ENCODE results near the gene GALNTL6. TPM values are rescaled to one million over a fixed set of nuclear protein-coding genes. Genes with fewer than 3 reads are reported as not detected.

Gene GALNTL6
- total RNA-seq, 1 donor from 2014 or later = not detected

DNA sequence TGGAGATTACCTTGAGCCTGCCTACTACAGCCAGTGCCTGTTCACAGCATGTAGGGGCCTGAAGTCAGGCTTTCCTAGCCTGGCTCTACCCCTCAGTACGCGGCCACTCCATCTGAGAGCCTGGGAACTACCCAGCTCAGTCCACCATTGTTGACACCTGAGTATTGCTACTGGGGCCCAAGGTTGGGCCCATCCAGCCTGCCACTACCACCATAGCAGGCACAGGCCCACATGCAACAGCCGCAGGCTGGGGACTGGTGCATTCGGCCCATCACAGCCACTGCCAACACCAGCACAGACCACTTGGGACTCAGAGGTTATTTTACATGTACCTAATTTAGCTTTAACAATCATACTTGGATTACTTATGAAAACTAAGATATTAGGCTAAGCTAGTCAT is 314.0 kb downstream of the GALNTL6 start:
- Mint-ChIP-seq H3K4me1 (no peaks in the 10 kb centered on the region), H3K4me3 (no peak overlapping the region), H3K27ac (no peak overlapping the region), H3K9me3 (no peaks in the 10 kb centered on the region), H3K36me3 (ENCODE audit: low read depth) (no peaks in the 10 kb centered on the region), H3K27me3 (no peaks in the 10 kb centered on the region)
- DNase-seq = no peak
- intact Hi-C loops (cut with micrococcal nuclease) = no loop called here

DNA sequence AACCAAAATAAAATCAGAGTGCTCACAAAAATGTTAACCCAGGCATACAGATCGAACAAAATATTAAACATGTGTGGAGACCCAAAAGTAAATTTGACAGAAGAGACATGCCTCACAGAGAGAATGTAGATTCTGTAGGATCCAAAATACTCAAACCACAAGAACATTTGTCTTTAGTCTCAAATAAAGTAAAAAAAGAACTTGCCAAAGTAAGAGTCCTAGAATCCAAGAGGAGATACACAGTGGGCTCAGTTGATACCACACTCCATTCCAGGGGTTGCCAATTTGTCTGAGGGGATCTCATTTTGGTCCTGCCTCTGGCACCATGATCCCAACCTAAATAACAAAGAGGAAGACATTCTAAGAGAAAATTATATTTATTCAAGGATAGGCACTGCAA is 316.4 kb downstream of the GALNTL6 start:
- Mint-ChIP-seq H3K27ac (no peak overlapping the region), H3K9me3 (no peaks in the 10 kb centered on the region), H3K4me1 (no peaks in the 10 kb centered on the region), H3K36me3 (ENCODE audit: low read depth) (no peaks in the 10 kb centered on the region), H3K4me3 (no peak overlapping the region), H3K27me3 (no peaks in the 10 kb centered on the region)
- intact Hi-C loops (cut with micrococcal nuclease) = no loop called here
- no peak for DNase-seq

DNA sequence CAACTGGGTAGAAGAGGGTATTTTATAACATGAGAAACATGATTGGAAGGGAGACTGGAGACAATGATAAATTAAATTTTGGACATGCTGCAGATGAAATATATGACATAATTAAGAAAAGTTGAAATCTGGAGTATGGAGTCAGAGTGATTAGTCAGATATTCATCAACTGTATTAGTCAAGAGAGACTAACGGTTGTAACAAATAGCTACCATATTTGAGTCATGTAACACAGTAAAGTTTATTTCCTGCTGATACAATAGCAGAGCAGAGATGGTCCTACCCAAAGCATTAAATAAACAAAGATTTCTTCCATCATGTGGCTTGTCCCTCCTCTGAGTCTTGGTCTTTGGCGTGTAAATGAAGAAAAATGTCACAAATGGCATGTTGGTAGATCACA is 321.3 kb downstream of the GALNTL6 start:
- Mint-ChIP-seq H3K4me3 (no peak overlapping the region), H3K36me3 (ENCODE audit: low read depth) (no peaks in the 10 kb centered on the region), H3K4me1 (no peaks in the 10 kb centered on the region), H3K27ac (no peak overlapping the region), H3K9me3 (no peaks in the 10 kb centered on the region), H3K27me3 (no peaks in the 10 kb centered on the region)
- DNase-seq = no peak
- intact Hi-C loops (cut with micrococcal nuclease) = no loop called here

DNA sequence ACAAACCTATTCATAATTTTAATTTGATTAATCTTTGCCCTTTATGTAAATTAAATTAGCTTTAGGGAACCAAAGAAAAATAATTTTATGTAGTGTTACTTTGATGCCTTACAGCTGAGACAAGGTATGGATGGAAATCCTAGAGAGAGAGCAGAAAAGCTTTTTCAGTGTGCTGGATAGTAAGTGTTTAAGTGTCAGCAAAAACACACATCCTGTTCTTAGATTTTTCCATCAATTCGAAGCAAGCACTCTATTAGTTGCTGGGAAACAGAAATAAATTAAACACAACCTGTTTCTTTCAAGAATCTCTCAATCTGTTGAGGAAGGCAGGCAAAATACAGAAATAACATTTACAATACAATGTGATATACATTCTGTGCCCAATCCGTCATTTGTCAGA is 327.8 kb downstream of the GALNTL6 start:
- Mint-ChIP-seq H3K9me3 (no peaks in the 10 kb centered on the region), H3K27ac (no peak overlapping the region), H3K27me3 (no peaks in the 10 kb centered on the region), H3K4me1 (no peaks in the 10 kb centered on the region), H3K36me3 (ENCODE audit: low read depth) (no peaks in the 10 kb centered on the region), H3K4me3 (no peak overlapping the region)
- DNase-seq = no peak
- intact Hi-C loops (cut with micrococcal nuclease) = no loop called here

DNA sequence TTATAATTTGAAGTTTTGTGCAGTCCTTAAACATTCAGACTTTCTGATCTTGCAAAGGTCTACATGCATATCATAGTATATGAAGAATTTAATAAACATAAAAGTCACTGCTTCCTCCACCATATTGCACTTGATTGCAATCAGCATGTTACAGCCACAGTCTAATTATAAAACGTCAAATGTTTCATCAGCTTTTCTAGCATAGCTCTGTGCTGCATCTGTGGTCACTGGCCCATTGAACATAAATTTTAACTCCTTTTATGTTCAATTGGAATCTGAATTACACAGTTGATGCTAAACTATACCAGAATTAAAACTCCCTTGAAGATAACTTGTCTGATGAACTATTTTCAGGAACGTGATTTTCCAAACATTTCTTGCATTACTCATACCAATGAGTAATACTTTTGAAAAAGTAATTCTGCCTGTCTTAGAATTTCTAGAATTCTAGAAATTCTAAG is 329.1 kb downstream of the GALNTL6 start:
- DNase-seq = no peak
- no peak overlapping the region for H3K4me3 Mint-ChIP-seq
- no peaks in the 10 kb centered on the region for H3K27me3 Mint-ChIP-seq
- H3K27ac Mint-ChIP-seq = no peak overlapping the region
- H3K9me3 Mint-ChIP-seq = no peaks in the 10 kb centered on the region
- intact Hi-C loops (cut with micrococcal nuclease) = no loop called here
- no peaks in the 10 kb centered on the region for H3K36me3 Mint-ChIP-seq (ENCODE audit: low read depth)
- no peaks in the 10 kb centered on the region for H3K4me1 Mint-ChIP-seq

DNA sequence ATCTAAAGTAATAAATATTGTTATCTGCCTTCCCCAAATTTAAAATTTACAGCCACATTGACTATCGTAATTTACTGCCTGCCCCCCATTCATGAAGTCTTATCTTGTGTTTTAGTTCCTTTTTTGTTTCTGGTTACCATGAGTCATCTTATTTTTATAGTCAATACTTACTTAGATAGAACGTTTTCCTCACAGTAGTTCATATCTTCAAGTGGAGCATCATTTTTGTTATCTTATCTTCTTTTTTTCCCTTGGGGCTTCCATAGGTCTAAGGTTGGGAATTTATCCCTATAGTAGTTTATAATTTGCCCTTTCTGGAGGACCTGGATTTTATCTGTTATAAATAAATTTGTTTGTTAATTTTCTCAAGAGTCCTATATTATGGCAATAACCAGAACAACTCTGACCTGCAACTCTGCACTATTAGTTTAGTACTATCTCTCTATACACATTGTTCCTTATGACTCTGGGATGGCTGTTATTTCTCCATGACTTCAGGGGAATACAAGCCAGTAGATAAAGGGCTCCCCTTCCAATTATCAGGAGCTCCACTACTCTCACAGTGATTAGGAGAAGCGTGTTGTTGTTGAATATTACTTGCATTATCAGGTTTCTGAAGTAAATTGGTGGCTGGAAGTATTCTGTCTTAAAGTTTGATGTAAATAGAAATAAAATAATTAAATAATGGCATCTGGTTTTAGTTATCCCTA is 330.6 kb downstream of the GALNTL6 start:
- no peaks in the 10 kb centered on the region for H3K27me3 Mint-ChIP-seq
- H3K36me3 Mint-ChIP-seq (ENCODE audit: low read depth) = no peaks in the 10 kb centered on the region
- H3K4me3 Mint-ChIP-seq = no peak overlapping the region
- DNase-seq = no peak
- no peaks in the 10 kb centered on the region for H3K4me1 Mint-ChIP-seq
- H3K27ac Mint-ChIP-seq = no peak overlapping the region
- H3K9me3 Mint-ChIP-seq = no peaks in the 10 kb centered on the region
- intact Hi-C loops (cut with micrococcal nuclease) = no loop called here

DNA sequence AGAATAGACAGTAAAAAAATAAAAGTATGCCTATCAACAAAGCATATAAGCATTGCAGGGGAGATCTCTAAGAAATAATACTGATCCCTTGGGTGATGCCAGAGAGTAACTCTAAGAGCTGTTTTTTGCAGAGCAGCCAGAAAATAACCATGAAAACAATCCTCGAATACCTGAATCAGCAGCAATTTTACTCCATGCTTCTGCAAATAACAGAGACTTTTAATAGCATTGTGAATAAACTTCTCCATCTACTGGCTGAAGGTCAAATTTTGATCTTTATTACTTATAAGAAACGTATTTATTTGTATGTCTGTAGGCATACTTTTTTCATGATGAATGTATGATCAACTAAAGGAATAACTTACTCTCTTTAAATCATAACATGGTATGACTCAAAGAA is 334.5 kb downstream of the GALNTL6 start:
- no peaks in the 10 kb centered on the region for H3K36me3 Mint-ChIP-seq (ENCODE audit: low read depth)
- intact Hi-C loops (cut with micrococcal nuclease) = no loop called here
- H3K4me3 Mint-ChIP-seq = no peak overlapping the region
- no peaks in the 10 kb centered on the region for H3K4me1 Mint-ChIP-seq
- no peak for DNase-seq
- H3K9me3 Mint-ChIP-seq = no peaks in the 10 kb centered on the region
- H3K27ac Mint-ChIP-seq = no peak overlapping the region
- H3K27me3 Mint-ChIP-seq = no peaks in the 10 kb centered on the region

DNA sequence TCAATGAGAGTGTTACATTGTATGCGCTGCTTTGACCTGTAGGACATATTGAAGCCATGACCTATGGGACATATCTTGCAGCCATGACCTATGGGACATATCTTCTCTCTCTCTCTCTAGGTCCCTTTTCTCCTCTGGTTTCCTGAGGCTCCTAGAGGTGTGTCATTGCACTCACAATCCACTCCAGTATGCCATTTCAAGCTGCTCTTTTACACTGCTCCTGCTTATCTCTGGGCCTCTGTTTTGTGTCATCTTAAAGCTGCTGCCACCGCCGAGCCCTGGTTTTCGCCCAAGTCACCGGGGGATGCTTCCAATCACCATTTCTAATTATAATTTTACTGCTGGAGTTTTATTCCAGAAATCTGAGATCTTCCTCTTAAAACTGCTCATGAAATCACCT is 336.1 kb downstream of the GALNTL6 start:
- intact Hi-C loops (cut with micrococcal nuclease) = no loop called here
- DNase-seq = no peak
- no peaks in the 10 kb centered on the region for H3K9me3 Mint-ChIP-seq
- no peak overlapping the region for H3K4me3 Mint-ChIP-seq
- H3K4me1 Mint-ChIP-seq = no peaks in the 10 kb centered on the region
- H3K27ac Mint-ChIP-seq = no peak overlapping the region
- no peaks in the 10 kb centered on the region for H3K36me3 Mint-ChIP-seq (ENCODE audit: low read depth)
- no peaks in the 10 kb centered on the region for H3K27me3 Mint-ChIP-seq

DNA sequence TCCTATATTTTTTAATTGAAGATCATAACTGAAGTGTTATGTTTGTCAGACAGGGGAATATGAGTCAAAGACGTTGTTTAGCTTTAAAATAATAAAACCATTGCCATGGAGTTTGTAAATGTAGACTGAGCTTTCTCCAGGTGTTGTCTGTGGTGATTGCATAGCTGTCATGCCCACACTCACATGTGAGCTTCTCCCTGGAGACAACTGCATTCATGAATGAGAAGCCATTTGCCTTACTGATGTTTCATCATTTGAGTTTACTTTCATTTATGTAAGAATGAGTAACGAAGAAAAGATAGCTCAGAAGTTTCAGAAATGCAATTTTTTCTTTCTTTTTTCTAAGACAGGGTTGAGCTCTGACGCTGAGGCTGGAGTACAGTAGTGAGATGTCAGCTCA is 339.1 kb downstream of the GALNTL6 start:
- no peaks in the 10 kb centered on the region for H3K9me3 Mint-ChIP-seq
- no peak overlapping the region for H3K4me3 Mint-ChIP-seq
- DNase-seq = no peak
- intact Hi-C loops (cut with micrococcal nuclease) = no loop called here
- H3K27ac Mint-ChIP-seq = no peak overlapping the region
- no peaks in the 10 kb centered on the region for H3K27me3 Mint-ChIP-seq
- H3K4me1 Mint-ChIP-seq = no peaks in the 10 kb centered on the region
- no peaks in the 10 kb centered on the region for H3K36me3 Mint-ChIP-seq (ENCODE audit: low read depth)

DNA sequence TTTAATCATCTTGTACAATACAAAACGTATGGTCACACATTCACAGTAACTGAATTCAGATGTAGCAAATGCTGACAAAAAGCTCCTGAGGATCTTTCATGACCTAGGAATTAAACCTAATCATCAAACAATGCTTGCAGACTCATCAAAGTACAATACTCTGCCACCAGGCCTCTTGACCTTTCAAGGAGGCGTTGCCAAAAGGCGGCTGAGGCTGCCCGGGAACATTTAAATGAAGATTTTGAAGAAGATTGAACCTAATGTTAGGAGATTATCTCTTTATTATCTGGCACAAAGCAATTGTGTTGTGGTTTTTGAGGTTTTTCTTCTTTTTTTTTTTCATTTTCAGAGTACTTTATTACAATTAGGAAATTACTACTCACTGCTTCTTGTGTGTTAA is 340.5 kb downstream of the GALNTL6 start:
- Mint-ChIP-seq H3K27ac (no peak overlapping the region), H3K4me1 (no peaks in the 10 kb centered on the region), H3K9me3 (no peaks in the 10 kb centered on the region), H3K4me3 (no peak overlapping the region), H3K27me3 (no peaks in the 10 kb centered on the region), H3K36me3 (ENCODE audit: low read depth) (no peaks in the 10 kb centered on the region)
- no peak for DNase-seq
- intact Hi-C loops (cut with micrococcal nuclease) = no loop called here

DNA sequence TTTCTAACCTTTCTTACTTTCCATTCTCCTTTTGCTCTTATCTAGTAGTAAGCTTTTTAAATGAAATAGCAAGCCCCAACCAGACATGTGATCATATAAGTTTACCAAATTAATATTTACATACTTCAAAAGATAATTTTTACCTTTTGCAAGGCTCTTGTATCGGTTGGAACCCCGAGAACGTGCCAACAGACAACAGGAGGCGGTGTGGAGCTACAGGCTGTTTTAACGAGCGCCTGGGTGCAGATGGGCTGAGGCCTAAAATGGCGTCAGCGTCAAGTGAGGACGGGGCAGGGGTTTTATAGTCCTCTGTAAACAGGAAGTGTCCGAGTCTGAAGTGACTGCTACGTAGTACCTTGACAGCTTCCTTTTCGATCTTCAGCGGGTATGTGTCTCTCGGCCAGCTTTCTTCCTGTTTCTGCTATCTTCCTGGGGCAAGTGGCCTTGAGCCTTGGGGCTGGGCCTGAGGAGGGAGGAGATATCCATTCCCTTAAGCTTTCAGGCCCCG is 342.7 kb downstream of the GALNTL6 start:
- Mint-ChIP-seq H3K9me3 (no peaks in the 10 kb centered on the region), H3K27ac (no peak overlapping the region), H3K36me3 (ENCODE audit: low read depth) (no peaks in the 10 kb centered on the region), H3K4me3 (no peak overlapping the region), H3K27me3 (no peaks in the 10 kb centered on the region), H3K4me1 (no peaks in the 10 kb centered on the region)
- DNase-seq = no peak
- intact Hi-C loops (cut with micrococcal nuclease) = no loop called here

DNA sequence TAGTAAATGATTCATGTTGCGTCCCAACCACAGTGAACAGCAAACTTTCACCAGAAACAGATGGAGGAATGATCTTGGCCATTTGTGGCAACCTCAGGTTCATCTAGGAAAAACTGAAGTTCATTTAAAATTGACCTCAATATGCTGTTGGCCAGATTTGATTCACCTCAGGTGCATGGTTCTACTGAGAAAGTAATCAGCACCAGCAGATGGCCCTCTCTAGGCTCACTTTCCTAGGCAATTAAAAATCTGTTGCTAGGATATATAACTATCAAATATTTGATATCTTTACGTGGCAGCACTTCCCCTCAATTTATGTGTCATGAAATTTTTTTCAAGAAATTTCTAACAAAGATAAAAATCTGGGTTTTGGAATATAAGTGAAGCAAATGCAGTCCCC is 344.7 kb downstream of the GALNTL6 start:
- H3K4me3 Mint-ChIP-seq = no peak overlapping the region
- no peaks in the 10 kb centered on the region for H3K4me1 Mint-ChIP-seq
- no peaks in the 10 kb centered on the region for H3K27me3 Mint-ChIP-seq
- intact Hi-C loops (cut with micrococcal nuclease) = no loop called here
- H3K9me3 Mint-ChIP-seq = no peaks in the 10 kb centered on the region
- DNase-seq = no peak
- H3K36me3 Mint-ChIP-seq (ENCODE audit: low read depth) = no peaks in the 10 kb centered on the region
- H3K27ac Mint-ChIP-seq = no peak overlapping the region

DNA sequence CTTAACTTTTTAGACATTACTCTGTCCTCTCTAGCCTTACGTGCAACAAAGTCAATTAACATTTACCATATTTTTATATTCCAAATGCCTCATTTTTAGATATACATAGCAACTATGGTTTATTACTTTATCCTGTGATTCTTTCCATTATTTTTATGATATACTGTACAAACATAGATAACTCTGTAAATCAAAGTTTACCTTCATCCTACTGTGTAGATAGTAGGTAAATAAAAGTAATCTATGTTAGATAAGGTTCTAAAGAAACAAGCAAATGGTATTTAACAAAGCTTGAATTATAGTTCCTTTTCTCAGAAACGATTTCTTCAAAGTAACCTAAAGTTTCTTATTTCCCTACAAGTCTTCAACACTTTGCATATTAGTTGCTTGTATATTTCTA is 350.0 kb downstream of the GALNTL6 start:
- Mint-ChIP-seq H3K27me3 (no peaks in the 10 kb centered on the region), H3K4me1 (no peaks in the 10 kb centered on the region), H3K4me3 (no peak overlapping the region), H3K9me3 (no peaks in the 10 kb centered on the region), H3K27ac (no peak overlapping the region), H3K36me3 (ENCODE audit: low read depth) (no peaks in the 10 kb centered on the region)
- DNase-seq = no peak
- intact Hi-C loops (cut with micrococcal nuclease) = no loop called here

DNA sequence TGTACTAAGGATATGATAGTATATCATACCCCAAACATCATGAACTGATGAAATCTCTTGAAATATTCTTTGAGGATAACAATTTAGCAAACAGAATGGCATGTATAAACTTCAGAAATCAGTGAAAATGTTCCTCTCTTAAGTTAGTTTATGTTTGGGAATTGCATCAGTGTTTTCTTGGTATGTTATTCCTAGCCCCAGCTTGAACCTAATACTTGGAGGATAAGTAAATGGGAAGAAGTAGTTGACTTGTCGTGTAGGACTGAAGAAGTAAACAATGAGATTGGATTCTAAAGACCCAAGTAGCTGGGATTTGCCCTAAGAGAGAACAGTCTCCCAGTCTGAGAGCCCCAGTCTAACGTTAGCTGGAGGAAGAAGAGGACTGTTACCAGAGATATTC is 355.7 kb downstream of the GALNTL6 start:
- intact Hi-C loops (cut with micrococcal nuclease) = no loop called here
- Mint-ChIP-seq H3K27ac (no peak overlapping the region), H3K36me3 (ENCODE audit: low read depth) (no peaks in the 10 kb centered on the region), H3K4me1 (no peaks in the 10 kb centered on the region), H3K4me3 (no peak overlapping the region), H3K27me3 (no peaks in the 10 kb centered on the region), H3K9me3 (no peaks in the 10 kb centered on the region)
- DNase-seq = no peak

DNA sequence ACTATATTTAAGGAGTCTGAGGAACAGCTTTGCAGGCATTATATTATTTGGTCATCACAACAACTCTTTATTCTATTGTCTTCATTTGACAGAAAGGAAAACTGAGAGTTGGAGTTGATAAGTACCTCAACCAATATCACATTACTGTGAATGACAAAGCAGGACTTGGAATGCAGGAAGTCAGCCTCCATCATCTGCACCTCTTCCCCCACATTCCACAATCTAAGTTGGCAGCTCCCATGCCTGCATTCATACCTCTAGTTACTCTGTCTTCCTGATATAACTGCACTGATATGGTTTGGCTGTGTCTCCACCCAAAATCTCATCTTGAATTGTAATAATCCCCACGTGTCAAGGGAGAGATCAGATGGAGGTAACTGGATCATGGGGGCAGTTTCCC is 356.7 kb downstream of the GALNTL6 start:
- intact Hi-C loops (cut with micrococcal nuclease) = no loop called here
- H3K27ac Mint-ChIP-seq = no peak overlapping the region
- no peaks in the 10 kb centered on the region for H3K36me3 Mint-ChIP-seq (ENCODE audit: low read depth)
- DNase-seq = no peak
- no peaks in the 10 kb centered on the region for H3K4me1 Mint-ChIP-seq
- no peaks in the 10 kb centered on the region for H3K9me3 Mint-ChIP-seq
- no peak overlapping the region for H3K4me3 Mint-ChIP-seq
- no peaks in the 10 kb centered on the region for H3K27me3 Mint-ChIP-seq

Data from activated CD4-positive, alpha-beta T cell treated with anti-CD3 and anti-CD28 coated beads, Interleukin-2, amount 10 ng/mL, durations not matched to agents 24 days and 14 days (primary cell).